ENCODE data around the gene P2RY1. TPM values are rescaled to one million over a fixed set of nuclear protein-coding genes. Genes with fewer than 3 reads are reported as not detected.

P2RY1 gene
- total RNA-seq, 4 donors from 2014 or later: 13.5 to 23.5 (median 16.8) TPM

- TF ChIP-seq POLR2AphosphoS5 (IDR thresholded peaks at IDR 0.05) (no peak), EP300 (IDR thresholded peaks at IDR 0.05) (no peak), CTCF (IDR thresholded peaks at IDR 0.05) (no peak), POLR2A (IDR thresholded peaks at IDR 0.05) (no peak)
- H3K27me3 ChIP-seq: no peaks in the 10 kb centered on the region
- no peaks in the 10 kb centered on the region for H3K36me3 ChIP-seq
- DNase-seq (ENCODE audit: low spot score in 2 of 2): no peak
- H3K4me3 ChIP-seq: no peak overlapping the region
- H3K4me1 ChIP-seq: peaks cover 7% of the 10 kb centered on the region
- H3K27ac ChIP-seq: no peak overlapping the region
- H3K9me3 ChIP-seq: no peaks in the 10 kb centered on the region
These were observed 4.7 kb upstream of the P2RY1 start for GRCh38 chr3:152830245-152830644.

- H3K27me3 ChIP-seq: no peaks in the 10 kb centered on the region
- 99% methylated on average over 13 of the region's 13 CpGs for WGBS
- TF ChIP-seq POLR2AphosphoS5 (IDR thresholded peaks at IDR 0.05) (no peak), CTCF (IDR thresholded peaks at IDR 0.05) (no peak), POLR2A (IDR thresholded peaks at IDR 0.05) (no peak), EP300 (IDR thresholded peaks at IDR 0.05) (no peak)
- DNase-seq (ENCODE audit: low spot score in 2 of 2): no peak
- no peaks in the 10 kb centered on the region for H3K36me3 ChIP-seq
- no peak overlapping the region for H3K4me3 ChIP-seq
- no peak overlapping the region for H3K27ac ChIP-seq
- no peaks in the 10 kb centered on the region for H3K9me3 ChIP-seq
- peaks cover 15% of the 10 kb centered on the region for H3K4me1 ChIP-seq
These were observed 2.9 kb upstream of the P2RY1 start for GRCh38 chr3:152832046-152832445.

- TF ChIP-seq POLR2AphosphoS5 (IDR thresholded peaks at IDR 0.05) (no peak), CTCF (IDR thresholded peaks at IDR 0.05) (no peak), POLR2A (IDR thresholded peaks at IDR 0.05) (no peak), EP300 (IDR thresholded peaks at IDR 0.05) (no peak)
- Histone ChIP-seq H3K4me1 (peaks cover 17% of the 10 kb centered on the region), H3K36me3 (no peaks in the 10 kb centered on the region), H3K27ac (no peak overlapping the region), H3K27me3 (no peaks in the 10 kb centered on the region), H3K4me3 (no peak overlapping the region), H3K9me3 (no peaks in the 10 kb centered on the region)
- DNase-seq (ENCODE audit: low spot score in 2 of 2): no peak
These were observed 1.8 kb upstream of the P2RY1 start for GRCh38 chr3:152833089-152833488.

- H3K27me3 ChIP-seq: no peaks in the 10 kb centered on the region
- TF ChIP-seq POLR2A (IDR thresholded peaks at IDR 0.05) (no peak), EP300 (IDR thresholded peaks at IDR 0.05) (no peak), CTCF (IDR thresholded peaks at IDR 0.05) (no peak), POLR2AphosphoS5 (IDR thresholded peaks at IDR 0.05) (no peak)
- peak overlapping the region; percentile 89 for H3K27ac ChIP-seq
- H3K9me3 ChIP-seq: no peaks in the 10 kb centered on the region
- H3K4me3 ChIP-seq: peak overlapping the region; percentile 81
- peaks cover 17% of the 10 kb centered on the region for H3K4me1 ChIP-seq
- WGBS: 11% methylated on average over 17 of the region's 17 CpGs
- no peaks in the 10 kb centered on the region for H3K36me3 ChIP-seq
- peak in 1 of 2 donors; percentile 66 for DNase-seq (ENCODE audit: low spot score in 2 of 2)
These were observed 648 bp upstream of the P2RY1 start for GRCh38 chr3:152834191-152834775.

GRCh38 chr3:152835601-152836102 lies 721 bp downstream of the P2RY1 start:
- Histone ChIP-seq H3K4me1 (peaks cover 17% of the 10 kb centered on the region), H3K4me3 (peak overlapping the region; percentile 81), H3K9me3 (no peaks in the 10 kb centered on the region), H3K27me3 (no peaks in the 10 kb centered on the region), H3K36me3 (no peaks in the 10 kb centered on the region), H3K27ac (peak overlapping the region; percentile 89)
- peak in 1 of 2 donors; percentile 61 for DNase-seq (ENCODE audit: low spot score in 2 of 2)
- WGBS: 3% methylated on average over 20 of the region's 47 CpGs
- TF ChIP-seq POLR2AphosphoS5 (IDR thresholded peaks at IDR 0.05): no peak
- TF ChIP-seq CTCF (IDR thresholded peaks at IDR 0.05): no peak
- no peak for TF ChIP-seq POLR2A (IDR thresholded peaks at IDR 0.05)
- no peak for TF ChIP-seq EP300 (IDR thresholded peaks at IDR 0.05)

Data from suprapubic skin (tissue), 4 donors.